ENCODE measurements around the gene VSIG8. TPM values are rescaled to one million over a fixed set of nuclear protein-coding genes. Genes with fewer than 3 reads are reported as not detected.

Gene VSIG8
- total RNA-seq, 1 donor from 2014 or later, result not detected

DNA sequence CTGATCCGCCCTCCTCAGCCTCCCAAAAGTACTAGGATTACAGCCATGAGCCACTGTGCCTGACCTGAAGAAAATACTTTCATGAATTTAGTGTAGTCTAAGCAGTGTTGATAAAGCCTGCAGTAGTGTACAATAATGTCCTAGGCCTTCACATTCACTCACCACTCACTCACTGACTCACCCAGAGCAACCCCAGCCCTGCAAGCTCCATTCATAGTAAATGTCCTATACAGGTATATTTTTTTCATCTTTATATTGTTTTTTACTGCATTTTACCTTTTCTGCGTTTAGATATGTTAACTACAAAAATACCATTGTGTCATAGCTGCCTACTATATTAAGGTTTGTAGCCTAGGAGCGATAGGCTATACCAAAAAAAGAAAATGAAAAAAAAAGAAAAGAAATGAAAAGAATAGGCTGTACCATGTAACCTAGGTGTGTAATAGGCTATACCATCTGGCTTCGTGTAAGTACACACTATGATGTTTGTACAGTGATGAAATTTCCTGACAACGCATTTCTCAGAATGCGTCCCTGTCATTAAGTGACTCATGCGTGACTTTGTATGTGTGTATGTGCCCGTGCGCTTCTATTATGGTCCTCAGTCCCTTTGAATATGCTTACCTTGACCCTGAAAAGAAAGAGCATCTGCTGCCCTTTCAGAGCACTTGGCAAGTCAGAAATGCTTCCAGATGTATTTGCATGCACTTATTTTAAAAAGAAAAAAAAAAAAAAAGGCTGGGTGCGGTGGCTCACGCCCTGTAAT, 45.0 kb downstream of the VSIG8 start:
- no peaks in the 10 kb centered on the region for H3K4me1 Mint-ChIP-seq
- peaks cover 50% of the 10 kb centered on the region for H3K27me3 Mint-ChIP-seq (ENCODE audit: low read depth)

DNA sequence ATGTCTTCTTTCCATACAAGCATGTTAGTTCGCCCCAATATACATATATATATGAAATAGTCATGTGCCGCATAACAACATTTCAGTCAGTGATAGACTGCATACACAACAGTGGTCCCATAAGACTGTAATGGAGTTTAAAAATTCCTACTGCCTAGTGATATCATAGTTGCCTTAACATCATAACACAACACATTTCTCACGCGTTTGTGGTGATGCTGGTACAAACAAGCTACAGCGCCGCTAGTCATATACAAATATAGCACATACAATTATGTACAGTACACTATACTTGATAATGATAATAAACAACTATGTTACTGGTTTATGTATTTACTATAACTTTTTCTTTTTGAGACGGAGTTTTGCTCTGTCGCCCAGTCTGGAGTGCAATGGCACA, 46.5 kb downstream of the VSIG8 start:
- Mint-ChIP-seq H3K27me3 (ENCODE audit: low read depth) (peaks cover 48% of the 10 kb centered on the region), H3K36me3 (ENCODE audit: low read depth) (no peaks in the 10 kb centered on the region)

More for the DNA sequence above, 45.0 kb downstream of the VSIG8 start:
- Mint-ChIP-seq H3K4me3 (no peak overlapping the region), H3K36me3 (ENCODE audit: low read depth) (no peaks in the 10 kb centered on the region), H3K9me3 (no peaks in the 10 kb centered on the region), H3K27ac (ENCODE audit: unreplicated experiment) (no peak overlapping the region)
- DNase-seq (ENCODE audit: low read depth, low spot score), result no peak
- TF ChIP-seq, protein P1, sequence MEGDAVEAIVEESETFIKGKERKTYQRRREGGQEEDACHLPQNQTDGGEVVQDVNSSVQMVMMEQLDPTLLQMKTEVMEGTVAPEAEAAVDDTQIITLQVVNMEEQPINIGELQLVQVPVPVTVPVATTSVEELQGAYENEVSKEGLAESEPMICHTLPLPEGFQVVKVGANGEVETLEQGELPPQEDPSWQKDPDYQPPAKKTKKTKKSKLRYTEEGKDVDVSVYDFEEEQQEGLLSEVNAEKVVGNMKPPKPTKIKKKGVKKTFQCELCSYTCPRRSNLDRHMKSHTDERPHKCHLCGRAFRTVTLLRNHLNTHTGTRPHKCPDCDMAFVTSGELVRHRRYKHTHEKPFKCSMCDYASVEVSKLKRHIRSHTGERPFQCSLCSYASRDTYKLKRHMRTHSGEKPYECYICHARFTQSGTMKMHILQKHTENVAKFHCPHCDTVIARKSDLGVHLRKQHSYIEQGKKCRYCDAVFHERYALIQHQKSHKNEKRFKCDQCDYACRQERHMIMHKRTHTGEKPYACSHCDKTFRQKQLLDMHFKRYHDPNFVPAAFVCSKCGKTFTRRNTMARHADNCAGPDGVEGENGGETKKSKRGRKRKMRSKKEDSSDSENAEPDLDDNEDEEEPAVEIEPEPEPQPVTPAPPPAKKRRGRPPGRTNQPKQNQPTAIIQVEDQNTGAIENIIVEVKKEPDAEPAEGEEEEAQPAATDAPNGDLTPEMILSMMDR (conservative IDR thresholded peaks at IDR 0.05), result no peak

DNA sequence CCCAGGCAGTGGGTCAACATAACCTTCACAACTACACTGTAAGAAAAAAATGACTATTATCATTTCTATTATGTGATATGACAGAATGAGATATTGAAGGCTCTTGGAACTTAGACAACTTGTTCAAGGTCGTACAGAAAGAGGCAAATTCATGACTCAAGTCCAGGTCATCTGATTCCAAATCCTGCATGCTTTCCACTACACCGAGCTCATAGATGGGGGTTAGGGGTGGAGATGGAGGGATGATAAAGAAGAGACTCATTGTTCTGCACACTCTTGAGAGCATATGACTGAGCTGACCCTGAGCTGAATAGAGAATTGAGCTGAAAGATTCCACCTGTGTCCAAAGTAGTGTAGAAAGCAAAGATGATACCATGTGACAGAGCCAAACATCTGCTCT, 57.5 kb downstream of the VSIG8 start:
- TF ChIP-seq, protein P1 (conservative IDR thresholded peaks at IDR 0.05), result no peak
- no peaks in the 10 kb centered on the region for H3K36me3 Mint-ChIP-seq (ENCODE audit: low read depth)
- no peaks in the 10 kb centered on the region for H3K4me1 Mint-ChIP-seq
- peaks cover 4% of the 10 kb centered on the region for H3K9me3 Mint-ChIP-seq
- no peak for DNase-seq (ENCODE audit: low read depth, low spot score)
- H3K27me3 Mint-ChIP-seq (ENCODE audit: low read depth), result peaks cover 67% of the 10 kb centered on the region
- H3K4me3 Mint-ChIP-seq, result no peak overlapping the region
- H3K27ac Mint-ChIP-seq (ENCODE audit: unreplicated experiment), result no peak overlapping the region

More for the DNA sequence above, 46.5 kb downstream of the VSIG8 start:
- Mint-ChIP-seq H3K27ac (ENCODE audit: unreplicated experiment) (no peak overlapping the region), H3K9me3 (no peaks in the 10 kb centered on the region), H3K4me3 (no peak overlapping the region), H3K4me1 (no peaks in the 10 kb centered on the region)
- TF ChIP-seq, protein P1 (conservative IDR thresholded peaks at IDR 0.05), result no peak
- DNase-seq (ENCODE audit: low read depth, low spot score), result no peak

Small RNA genes lying within 50 kb of the gene (microRNA-seq; reads per million reads assigned to microRNA genes)
- gene MIR4259, result not detected

Other genes starting within 250 kb of the VSIG8 start
- gene CRP, start 148.1 kb downstream of the VSIG8 start, total RNA-seq, result not detected in 2 replicates
- 13.5 TPM in 2 replicates for gene DUSP23, start 81.7 kb downstream of the VSIG8 start, total RNA-seq
- not detected in 2 replicates for gene FCRL6, start 60.3 kb downstream of the VSIG8 start, total RNA-seq
- gene SLAMF8, start 35.8 kb downstream of the VSIG8 start, total RNA-seq, result not detected in 2 replicates
- not detected in 2 replicates for gene CFAP45, start 37.5 kb upstream of the VSIG8 start, total RNA-seq
- gene TAGLN2, start 62.9 kb upstream of the VSIG8 start, total RNA-seq, result 20.1 and 20.9 TPM in 2 replicates
- gene IGSF9, start 83.0 kb upstream of the VSIG8 start, total RNA-seq, result 23.9 and 24.5 TPM in 2 replicates
- gene SLAMF9, start 91.6 kb upstream of the VSIG8 start, total RNA-seq, result not detected in 2 replicates
- gene PIGM, start 169.3 kb upstream of the VSIG8 start, total RNA-seq, result 9.7 and 9.9 TPM in 2 replicates
- 0.47 and 0.73 TPM in 2 replicates for gene KCNJ10, start 207.5 kb upstream of the VSIG8 start, total RNA-seq
- gene KCNJ9, start 218.9 kb upstream of the VSIG8 start, total RNA-seq, result 0.11 and 0.19 TPM in 2 replicates
- 27.5 and 28.4 TPM in 2 replicates for gene IGSF8, start 236.0 kb upstream of the VSIG8 start, total RNA-seq

Measured in neural crest cell (in vitro differentiated cells).